Measurements from ENCODE around the gene ZCCHC4. TPM values are rescaled to one million over a fixed set of nuclear protein-coding genes. Genes with fewer than 3 reads are reported as not detected.

ZCCHC4 gene
- total RNA-seq, 2 experiments from 2014 or later = 11.1 to 13.8 TPM

DNA sequence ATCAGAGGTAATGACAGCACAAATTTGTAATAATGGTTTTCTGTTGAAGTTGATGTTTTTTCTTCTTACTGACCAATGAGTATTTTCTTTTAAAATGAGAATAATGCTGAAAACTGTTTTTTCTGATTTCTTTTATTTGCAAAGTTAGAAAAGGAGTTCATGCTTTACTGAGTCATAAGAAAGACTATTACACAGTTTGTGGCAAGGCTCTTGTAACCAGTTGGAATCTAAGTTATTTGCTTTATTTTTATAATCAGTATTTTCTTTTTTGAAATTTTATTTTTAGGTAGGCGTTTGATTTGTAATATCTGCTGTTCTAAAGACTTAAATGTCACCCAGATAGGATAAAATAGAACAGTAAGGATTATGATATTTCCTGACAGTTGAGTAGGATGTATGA lies 89.9 kb downstream of the ZCCHC4 start:
- DNase-seq (no peak), ATAC-seq (no peak)
- H3K27ac Mint-ChIP-seq = no peak overlapping the region
- no peaks in the 10 kb centered on the region for H3K27me3 Mint-ChIP-seq
- H3K4me3 Mint-ChIP-seq = no peak overlapping the region
- CTCF ChIA-PET = no interaction called here
- H3K36me3 Mint-ChIP-seq = peaks cover 53% of the 10 kb centered on the region
- H3K4me1 Mint-ChIP-seq = no peaks in the 10 kb centered on the region
- H3K9me3 Mint-ChIP-seq (ENCODE audit: low read depth) = no peaks in the 10 kb centered on the region

DNA sequence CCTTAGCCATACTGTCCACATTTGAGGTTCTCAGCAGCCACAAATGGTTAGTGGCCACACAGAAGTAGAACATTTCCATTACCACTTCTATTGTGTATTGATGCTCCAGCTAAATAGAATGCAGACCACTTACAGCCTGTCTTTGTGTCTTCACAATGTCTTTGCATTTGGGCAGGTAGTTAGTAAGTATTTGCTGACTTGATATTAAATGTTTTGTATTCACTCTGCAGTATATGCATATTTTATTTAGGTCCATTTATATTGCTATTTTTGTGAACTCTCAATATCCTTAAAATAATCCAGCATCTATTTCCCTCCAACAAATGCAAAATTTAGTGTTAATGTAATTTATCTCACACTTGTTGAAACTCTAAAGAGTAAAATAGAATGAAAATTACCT lies 91.1 kb downstream of the ZCCHC4 start:
- no peak for ATAC-seq
- Mint-ChIP-seq H3K9me3 (ENCODE audit: low read depth) (no peaks in the 10 kb centered on the region), H3K36me3 (peaks cover 51% of the 10 kb centered on the region), H3K27me3 (no peaks in the 10 kb centered on the region), H3K4me1 (no peaks in the 10 kb centered on the region), H3K27ac (no peak overlapping the region), H3K4me3 (no peak overlapping the region)
- CTCF ChIA-PET = no interaction called here
- DNase-seq = no peak

DNA sequence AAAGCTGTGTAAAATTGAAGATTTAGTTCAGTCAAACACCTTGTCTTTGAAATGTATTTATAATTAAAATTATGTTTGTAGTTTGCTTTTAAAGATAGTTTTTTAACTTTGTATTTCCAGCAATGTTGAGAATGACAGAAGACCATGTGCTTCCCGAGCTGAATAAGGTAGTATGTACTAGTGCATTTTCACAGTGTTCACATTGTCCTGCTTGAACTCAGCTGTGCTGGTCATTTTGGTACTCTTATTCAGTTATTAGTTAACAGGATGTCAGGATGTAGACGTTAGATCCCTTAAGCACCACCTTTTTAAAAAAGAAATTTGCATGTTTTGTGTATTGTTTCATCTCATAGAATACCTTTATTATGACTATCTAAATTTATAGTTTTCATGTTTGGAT lies 92.9 kb downstream of the ZCCHC4 start:
- Mint-ChIP-seq H3K27ac (no peak overlapping the region), H3K36me3 (peaks cover 50% of the 10 kb centered on the region), H3K27me3 (no peaks in the 10 kb centered on the region), H3K9me3 (ENCODE audit: low read depth) (no peaks in the 10 kb centered on the region), H3K4me3 (no peak overlapping the region), H3K4me1 (no peaks in the 10 kb centered on the region)
- CTCF ChIA-PET = interaction anchor here (1.1 kb wide), 1 partner anchor 15 kb away, joined by 3 read pairs; no protein-coding TSS in a partner anchor
- no peak for DNase-seq
- no peak for ATAC-seq

DNA sequence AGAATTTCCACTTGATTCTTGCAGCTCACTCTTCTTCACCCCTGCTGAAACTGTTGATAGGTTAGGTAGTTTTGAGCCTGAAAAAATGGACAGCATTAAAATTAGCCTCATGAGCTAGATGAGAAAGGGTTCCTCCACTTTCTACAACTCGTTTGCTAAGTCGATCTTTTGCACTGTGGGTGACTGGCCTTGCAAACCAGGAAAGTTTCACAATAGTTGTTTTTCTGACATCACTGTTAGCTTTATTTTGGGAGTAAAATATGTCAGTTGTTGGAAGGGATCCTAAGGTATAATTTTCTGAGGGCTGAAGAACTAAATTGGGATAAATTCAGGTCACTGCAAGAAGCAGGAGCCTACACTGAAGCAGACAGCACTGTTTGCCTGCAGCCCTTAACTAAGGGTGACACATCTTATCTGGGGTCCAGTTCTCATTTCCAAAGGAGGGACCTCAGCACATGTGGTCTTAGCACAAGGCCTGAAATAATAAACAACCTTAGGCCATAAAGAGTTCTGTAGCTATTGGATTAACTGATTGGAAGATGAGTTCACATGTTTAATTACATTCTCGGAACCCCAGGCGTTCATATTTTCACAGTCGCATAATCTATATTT lies 93.6 kb downstream of the ZCCHC4 start:
- H3K36me3 Mint-ChIP-seq = peaks cover 52% of the 10 kb centered on the region

DNA sequence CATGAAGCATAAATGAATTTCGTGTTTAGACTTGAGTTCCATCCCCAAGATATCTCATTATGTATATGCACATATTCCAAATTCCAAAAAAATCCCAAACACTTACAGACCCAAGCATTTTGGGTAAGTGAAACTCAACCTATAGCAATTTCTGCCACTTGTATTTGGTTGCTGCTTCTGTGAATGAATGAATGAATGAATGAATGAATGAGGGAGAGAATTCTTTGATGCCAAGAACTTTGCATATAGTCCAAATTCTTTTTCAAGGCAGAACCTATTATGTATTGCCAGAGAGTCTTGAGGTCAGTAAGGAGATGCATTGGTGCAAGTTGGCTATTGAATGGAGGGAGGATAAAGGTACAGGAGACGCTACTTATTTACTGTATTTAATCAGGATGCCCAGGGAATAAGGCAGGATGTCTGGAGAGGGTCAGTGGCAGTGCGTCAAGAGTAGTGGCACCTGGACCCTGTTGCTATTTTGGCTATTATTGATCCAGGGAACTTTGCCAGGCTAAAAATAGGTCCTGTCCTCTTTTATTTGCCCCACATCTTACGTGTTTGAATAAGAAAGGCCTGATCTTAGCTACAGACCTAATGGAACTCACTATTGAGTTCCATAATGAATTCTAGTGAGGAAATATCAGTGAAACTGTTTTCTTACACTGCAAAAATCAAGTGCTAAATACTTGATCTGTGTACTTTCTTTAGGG lies 98.4 kb downstream of the ZCCHC4 start:
- H3K4me1 Mint-ChIP-seq = no peaks in the 10 kb centered on the region
- no peak overlapping the region for H3K27ac Mint-ChIP-seq
- peaks cover 58% of the 10 kb centered on the region for H3K36me3 Mint-ChIP-seq
- CTCF ChIA-PET = no interaction called here
- ATAC-seq = no peak
- no peaks in the 10 kb centered on the region for H3K9me3 Mint-ChIP-seq (ENCODE audit: low read depth)
- DNase-seq = no peak
- no peaks in the 10 kb centered on the region for H3K27me3 Mint-ChIP-seq
- H3K4me3 Mint-ChIP-seq = no peak overlapping the region

More for the DNA sequence above, 93.6 kb downstream of the ZCCHC4 start:
- Mint-ChIP-seq H3K4me1 (no peaks in the 10 kb centered on the region), H3K9me3 (ENCODE audit: low read depth) (no peaks in the 10 kb centered on the region), H3K27me3 (no peaks in the 10 kb centered on the region), H3K4me3 (no peak overlapping the region), H3K27ac (no peak overlapping the region)
- CTCF ChIA-PET = interaction anchor here (1.0 to 1.1 kb wide), 2 partner anchors 16 to 29 kb away, joined by 3 read pairs; no protein-coding TSS in a partner anchor
- ATAC-seq (no peak), DNase-seq (no peak)

DNA sequence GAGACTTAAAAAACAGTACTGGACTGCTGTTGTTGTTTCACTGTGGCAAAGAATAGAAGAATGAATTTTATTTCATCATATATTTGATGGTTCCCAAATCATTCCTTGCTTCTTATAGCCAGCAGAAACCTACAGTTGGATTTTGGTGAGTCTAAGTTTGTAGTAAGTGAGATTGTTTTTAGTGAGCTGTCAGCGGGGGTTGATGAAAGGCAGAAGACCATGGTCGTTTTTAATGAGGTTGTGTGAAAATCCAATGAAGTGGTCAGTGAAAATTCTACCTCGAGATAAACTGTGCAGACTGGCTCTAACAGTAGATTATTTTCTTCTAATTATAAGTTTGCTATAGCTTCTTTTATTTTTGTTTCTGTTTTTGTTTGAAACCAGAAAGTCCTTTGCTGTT lies 100.7 kb downstream of the ZCCHC4 start:
- CTCF ChIA-PET = no interaction called here
- ATAC-seq (no peak), DNase-seq (no peak)
- Mint-ChIP-seq H3K4me1 (no peaks in the 10 kb centered on the region), H3K27me3 (no peaks in the 10 kb centered on the region), H3K36me3 (peaks cover 55% of the 10 kb centered on the region), H3K9me3 (ENCODE audit: low read depth) (no peaks in the 10 kb centered on the region), H3K27ac (no peak overlapping the region), H3K4me3 (no peak overlapping the region)

DNA sequence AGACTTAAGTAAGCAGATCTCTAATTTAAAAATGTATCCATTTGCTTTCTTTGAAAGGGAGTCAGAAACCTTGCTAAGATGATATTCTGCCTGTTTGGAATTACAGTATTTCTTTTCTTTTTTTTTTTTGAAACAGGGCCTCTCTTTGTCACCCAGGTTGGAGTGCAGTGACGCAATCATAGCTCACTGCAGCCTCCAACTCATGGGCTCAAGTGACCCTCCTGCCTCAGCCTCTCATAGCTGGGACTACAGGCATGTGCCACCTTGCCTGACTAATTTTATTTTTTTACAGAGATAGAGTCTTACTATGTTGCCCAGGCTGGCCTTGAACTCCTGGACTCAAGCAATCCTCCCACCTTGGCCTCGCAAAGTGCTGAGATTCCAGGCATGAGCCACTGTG lies 104.4 kb downstream of the ZCCHC4 start:
- H3K4me1 Mint-ChIP-seq = peaks cover 8% of the 10 kb centered on the region
- H3K27ac Mint-ChIP-seq = no peak overlapping the region
- H3K4me3 Mint-ChIP-seq = no peak overlapping the region
- DNase-seq = no peak
- H3K9me3 Mint-ChIP-seq (ENCODE audit: low read depth) = no peaks in the 10 kb centered on the region
- no peaks in the 10 kb centered on the region for H3K27me3 Mint-ChIP-seq
- CTCF ChIA-PET = no interaction called here
- peaks cover 47% of the 10 kb centered on the region for H3K36me3 Mint-ChIP-seq
- ATAC-seq = no peak

Other genes starting within 250 kb of the ZCCHC4 start
- 10 to 100 TPM; 12.9 TPM for gene SEPSECS, start 152.3 kb upstream of the ZCCHC4 start, total RNA-seq
- 10 to 100 TPM; 42.2 to 55.2 TPM for gene PI4K2B, start 78.7 kb upstream of the ZCCHC4 start, total RNA-seq
- gene ANAPC4, start 64.5 kb downstream of the ZCCHC4 start, total RNA-seq = 10 to 100 TPM; 48.7 to 56.0 TPM